ENCODE measurements around the gene METTL24.
"Not testable (repeated sequence)": the region's sequence is repeated elsewhere in the genome, so short reads cannot be mapped to it uniquely, and the experiment has no call there.

The METTL24 gene

GRCh38 chr6:110360676-110361075, 2.5 kb upstream of the METTL24 start:
- no peak for DNase-seq (ENCODE audit: low spot score)

- DNase-seq (ENCODE audit: low spot score): no peak
These were observed 1.4 kb upstream of the METTL24 start for GRCh38 chr6:110359556-110359955.

- DNase-seq (ENCODE audit: low spot score): no peak
These were observed 508 bp upstream of the METTL24 start for GRCh38 chr6:110358553-110359160.

GRCh38 chr6:110357298-110357663, 868 bp downstream of the METTL24 start:
- DNase-seq (ENCODE audit: low spot score): no peak

- DNase-seq (ENCODE audit: low spot score): no peak
These were observed 1.4 kb downstream of the METTL24 start for GRCh38 chr6:110356778-110357177.

- no peak for DNase-seq (ENCODE audit: low spot score)
These were observed 2.4 kb downstream of the METTL24 start for GRCh38 chr6:110355727-110356126.

GRCh38 chr6:110355022-110355421, 3.1 kb downstream of the METTL24 start:
- no peak for DNase-seq (ENCODE audit: low spot score)

GRCh38 chr6:110354153-110354552, 4.0 kb downstream of the METTL24 start:
- DNase-seq (ENCODE audit: low spot score): no peak

- no peak for DNase-seq (ENCODE audit: low spot score)
These were observed 4.6 kb downstream of the METTL24 start for GRCh38 chr6:110353457-110354001.

- no peak for DNase-seq (ENCODE audit: low spot score)
These were observed 5.4 kb downstream of the METTL24 start for GRCh38 chr6:110352563-110353262.

GRCh38 chr6:110351986-110352385, 6.2 kb downstream of the METTL24 start:
- DNase-seq (ENCODE audit: low spot score): no peak

- no peak for DNase-seq (ENCODE audit: low spot score)
These were observed 6.6 kb downstream of the METTL24 start for GRCh38 chr6:110351546-110351945.

GRCh38 chr6:110350593-110350992, 7.6 kb downstream of the METTL24 start:
- not testable (repeated sequence) for DNase-seq (ENCODE audit: low spot score)

- no peak for DNase-seq (ENCODE audit: low spot score)
These were observed 9.0 kb downstream of the METTL24 start for GRCh38 chr6:110348961-110349690.

GRCh38 chr6:110345025-110345424, 13.1 kb downstream of the METTL24 start:
- DNase-seq (ENCODE audit: low spot score): no peak

- DNase-seq (ENCODE audit: low spot score): no peak
These were observed 15.4 kb downstream of the METTL24 start for GRCh38 chr6:110342759-110343158.

GRCh38 chr6:110341663-110342596, 16.2 kb downstream of the METTL24 start:
- DNase-seq (ENCODE audit: low spot score): peak; percentile 35

- DNase-seq (ENCODE audit: low spot score): no peak
These were observed 17.1 kb downstream of the METTL24 start for GRCh38 chr6:110341067-110341466.

GRCh38 chr6:110340392-110340965, 17.7 kb downstream of the METTL24 start:
- no peak for DNase-seq (ENCODE audit: low spot score)

- DNase-seq (ENCODE audit: low spot score): no peak
These were observed 19.2 kb downstream of the METTL24 start for GRCh38 chr6:110338820-110339470.

GRCh38 chr6:110337486-110337885, 20.7 kb downstream of the METTL24 start:
- DNase-seq (ENCODE audit: low spot score): peak; percentile 33
